Measurements from ENCODE around the gene ERG.

DNA sequence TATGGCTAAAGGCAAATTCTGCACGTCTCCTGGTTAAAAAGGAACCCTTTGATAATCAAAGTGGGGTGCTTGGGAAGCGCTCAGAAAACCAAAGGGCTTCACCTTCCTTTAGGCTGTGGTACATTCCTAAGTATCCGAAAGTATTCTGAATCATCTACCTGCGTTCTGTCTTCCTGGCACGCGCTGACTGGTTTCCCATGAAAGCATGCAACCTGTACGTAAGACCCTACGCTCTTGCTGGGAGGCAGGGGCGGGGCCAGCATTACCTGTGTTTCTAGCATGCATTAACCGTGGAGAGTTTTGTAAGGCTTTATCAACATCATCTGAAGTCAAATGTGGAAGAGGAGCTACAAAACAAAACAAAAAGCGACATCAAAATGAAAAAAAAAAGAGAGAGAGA is 96.0 kb downstream of the ERG start:
- TF ChIP-seq, protein P1, sequence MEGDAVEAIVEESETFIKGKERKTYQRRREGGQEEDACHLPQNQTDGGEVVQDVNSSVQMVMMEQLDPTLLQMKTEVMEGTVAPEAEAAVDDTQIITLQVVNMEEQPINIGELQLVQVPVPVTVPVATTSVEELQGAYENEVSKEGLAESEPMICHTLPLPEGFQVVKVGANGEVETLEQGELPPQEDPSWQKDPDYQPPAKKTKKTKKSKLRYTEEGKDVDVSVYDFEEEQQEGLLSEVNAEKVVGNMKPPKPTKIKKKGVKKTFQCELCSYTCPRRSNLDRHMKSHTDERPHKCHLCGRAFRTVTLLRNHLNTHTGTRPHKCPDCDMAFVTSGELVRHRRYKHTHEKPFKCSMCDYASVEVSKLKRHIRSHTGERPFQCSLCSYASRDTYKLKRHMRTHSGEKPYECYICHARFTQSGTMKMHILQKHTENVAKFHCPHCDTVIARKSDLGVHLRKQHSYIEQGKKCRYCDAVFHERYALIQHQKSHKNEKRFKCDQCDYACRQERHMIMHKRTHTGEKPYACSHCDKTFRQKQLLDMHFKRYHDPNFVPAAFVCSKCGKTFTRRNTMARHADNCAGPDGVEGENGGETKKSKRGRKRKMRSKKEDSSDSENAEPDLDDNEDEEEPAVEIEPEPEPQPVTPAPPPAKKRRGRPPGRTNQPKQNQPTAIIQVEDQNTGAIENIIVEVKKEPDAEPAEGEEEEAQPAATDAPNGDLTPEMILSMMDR (IDR thresholded peaks at IDR 0.05), result no peak
- TF ChIP-seq POLR2A (IDR thresholded peaks at IDR 0.05), result no peak
